Neuron (in vitro differentiated cells): ENCODE results near the gene DYNC1LI2.

Experiments
- H2AFZ ChIP-seq: one replicate; pipeline ENCODE4 v1.6.1; 2013; ENCODE audit warnings: low read depth, mild to moderate bottlenecking, inconsistent platforms, low read length, moderate library complexity
- H3K27me3 ChIP-seq: one replicate; pipeline ENCODE4 v1.6.1; 2013; ENCODE audit warnings: low read length; ENCODE audit not compliant: insufficient read depth
- H3K36me3 ChIP-seq: one replicate; pipeline ENCODE4 v1.6.1; 2013; ENCODE audit warnings: low read length; ENCODE audit not compliant: insufficient read depth
- H3K4me1 ChIP-seq: one replicate; pipeline ENCODE4 v1.6.1; 2013; ENCODE audit warnings: low read length; ENCODE audit not compliant: insufficient read depth
- H3K4me3 ChIP-seq: 2 replicates; pipeline ENCODE4 v1.5.1; 2013; ENCODE audit warnings: mild to moderate bottlenecking, low read length, moderate library complexity
- H3K9me3 ChIP-seq: one replicate; pipeline ENCODE4 v1.6.1; 2013; ENCODE audit warnings: low read length

The DYNC1LI2 gene

DNA sequence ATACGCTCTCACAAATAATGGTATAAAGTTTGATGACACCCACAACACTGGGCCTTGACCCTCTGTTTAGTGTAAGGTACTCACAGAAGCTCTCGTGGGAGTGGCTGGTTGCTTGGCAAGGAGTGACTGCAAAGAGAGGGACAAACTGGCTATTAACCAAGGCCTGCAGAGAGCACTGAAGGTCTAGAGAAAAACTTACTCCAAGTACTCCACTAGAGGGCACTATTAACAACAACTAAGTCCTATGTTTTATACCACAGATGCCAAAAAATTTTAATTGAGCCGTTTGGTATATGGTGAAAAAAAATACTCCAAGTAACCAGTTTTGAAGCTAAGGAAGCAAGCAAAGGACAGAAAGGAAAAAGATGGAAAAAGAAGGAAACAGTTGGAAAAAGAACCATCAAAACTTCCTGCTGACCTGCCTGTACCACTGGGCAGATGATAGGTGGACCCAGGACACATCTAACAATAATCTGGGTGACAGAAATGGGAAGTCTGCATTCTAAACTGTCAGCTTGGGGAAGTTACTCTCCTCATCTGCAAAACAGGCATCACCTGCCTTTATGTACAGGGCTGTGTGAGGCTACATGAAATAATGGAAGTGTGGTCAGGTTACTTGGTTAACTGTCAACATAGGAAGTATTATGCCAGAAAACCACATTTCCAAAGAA, 23.2 kb downstream of the DYNC1LI2 start:
- Histone ChIP-seq H3K27me3 (no peaks in the 10 kb centered on the region), H2AFZ (no peak overlapping the region), H3K4me3 (no peak overlapping the region), H3K9me3 (no peaks in the 10 kb centered on the region), H3K36me3 (peaks cover 92% of the 10 kb centered on the region), H3K4me1 (no peaks in the 10 kb centered on the region)

- Histone ChIP-seq H3K36me3 (peaks cover 65% of the 10 kb centered on the region), H3K4me1 (no peaks in the 10 kb centered on the region)
Observed at GRCh38 chr16:66720766-66721165, 30.6 kb downstream of the DYNC1LI2 start.

DNA sequence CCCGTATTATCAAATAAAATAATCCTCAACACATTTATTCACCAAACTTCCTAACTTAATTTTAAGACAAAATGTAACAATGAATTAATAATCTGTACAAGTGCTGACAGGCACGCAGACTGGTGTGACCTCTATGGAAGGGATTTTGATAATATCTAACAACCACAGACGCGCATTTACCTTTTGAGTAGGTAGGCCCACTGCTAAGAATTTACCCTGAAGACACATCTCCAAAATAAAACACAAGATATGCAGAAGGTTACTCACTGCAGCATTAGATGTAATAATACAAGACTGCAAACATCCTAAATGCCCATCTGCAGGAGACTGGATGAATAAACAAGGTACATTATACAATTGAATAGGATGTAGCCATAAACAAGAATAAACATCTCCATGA, 32.2 kb downstream of the DYNC1LI2 start:
- no peaks in the 10 kb centered on the region for H3K27me3 ChIP-seq
- no peaks in the 10 kb centered on the region for H3K9me3 ChIP-seq
- peaks cover 50% of the 10 kb centered on the region for H3K36me3 ChIP-seq
- H3K4me3 ChIP-seq, result no peak overlapping the region
- H2AFZ ChIP-seq, result no peak overlapping the region
- H3K4me1 ChIP-seq, result no peaks in the 10 kb centered on the region

More at GRCh38 chr16:66720766-66721165, 30.6 kb downstream of the DYNC1LI2 start:
- Histone ChIP-seq H3K4me3 (no peak overlapping the region), H2AFZ (no peak overlapping the region), H3K9me3 (no peaks in the 10 kb centered on the region), H3K27me3 (no peaks in the 10 kb centered on the region)

DNA sequence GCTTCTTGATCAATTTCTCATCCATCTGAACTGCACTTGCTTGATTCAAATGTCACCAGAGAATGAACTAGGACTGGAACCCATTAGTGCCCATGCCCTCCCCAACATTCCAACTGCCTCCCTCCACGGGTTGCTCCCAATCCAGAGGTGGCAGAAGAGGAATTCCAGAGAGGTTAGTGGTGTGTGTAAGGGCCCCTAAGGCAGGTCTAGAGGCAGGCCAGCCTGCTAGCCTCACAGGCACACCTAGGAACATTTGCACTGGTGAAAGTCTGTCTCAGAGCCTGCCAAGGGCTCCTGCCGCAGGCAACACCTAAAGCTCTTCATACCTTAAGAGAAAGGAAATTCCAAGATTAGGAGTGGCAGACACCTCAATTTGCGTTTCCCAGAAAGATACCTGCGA, 33.6 kb downstream of the DYNC1LI2 start:
- H3K4me1 ChIP-seq, result no peaks in the 10 kb centered on the region
- no peak overlapping the region for H3K4me3 ChIP-seq
- peaks cover 35% of the 10 kb centered on the region for H3K36me3 ChIP-seq
- H3K27me3 ChIP-seq, result no peaks in the 10 kb centered on the region
- no peak overlapping the region for H2AFZ ChIP-seq
- no peaks in the 10 kb centered on the region for H3K9me3 ChIP-seq

DNA sequence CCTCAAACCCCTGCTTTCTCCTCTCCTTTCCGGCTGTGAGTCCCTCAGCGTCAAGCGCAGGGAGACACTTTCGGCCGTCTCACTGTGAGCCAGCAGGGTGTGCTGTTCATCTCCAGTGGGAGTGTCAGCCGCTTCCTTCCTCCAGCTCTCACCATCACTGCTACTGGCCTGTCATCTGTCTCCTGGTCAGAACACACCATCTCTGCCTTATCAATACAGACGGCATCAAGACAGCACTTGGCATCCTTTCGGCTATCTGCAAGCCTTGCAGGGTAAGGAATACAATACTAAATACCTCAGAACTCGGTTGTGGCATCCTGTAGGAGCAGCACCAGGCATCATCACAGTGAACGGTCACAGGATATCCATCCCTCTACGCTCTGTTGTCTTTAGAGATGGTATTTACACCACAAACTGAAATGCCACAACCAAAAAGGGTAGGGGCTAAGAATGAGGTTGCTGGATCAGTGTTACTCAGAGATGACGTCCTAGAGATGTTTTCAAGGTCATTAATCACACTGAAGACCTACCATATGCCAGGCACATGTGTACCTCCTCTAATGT, 34.2 kb downstream of the DYNC1LI2 start:
- H3K9me3 ChIP-seq, result no peaks in the 10 kb centered on the region

GRCh38 chr16:66714654-66715307, 36.6 kb downstream of the DYNC1LI2 start:
- H3K27me3 ChIP-seq, result no peaks in the 10 kb centered on the region
- no peak overlapping the region for H2AFZ ChIP-seq
- H3K4me1 ChIP-seq, result no peaks in the 10 kb centered on the region
- no peak overlapping the region for H3K4me3 ChIP-seq
- H3K36me3 ChIP-seq, result peaks cover 12% of the 10 kb centered on the region
- H3K9me3 ChIP-seq, result no peaks in the 10 kb centered on the region

More for the DNA sequence above, 34.2 kb downstream of the DYNC1LI2 start:
- H3K4me3 ChIP-seq, result no peak overlapping the region
- no peak overlapping the region for H2AFZ ChIP-seq
- no peaks in the 10 kb centered on the region for H3K4me1 ChIP-seq
- no peaks in the 10 kb centered on the region for H3K27me3 ChIP-seq
- peaks cover 30% of the 10 kb centered on the region for H3K36me3 ChIP-seq

DNA sequence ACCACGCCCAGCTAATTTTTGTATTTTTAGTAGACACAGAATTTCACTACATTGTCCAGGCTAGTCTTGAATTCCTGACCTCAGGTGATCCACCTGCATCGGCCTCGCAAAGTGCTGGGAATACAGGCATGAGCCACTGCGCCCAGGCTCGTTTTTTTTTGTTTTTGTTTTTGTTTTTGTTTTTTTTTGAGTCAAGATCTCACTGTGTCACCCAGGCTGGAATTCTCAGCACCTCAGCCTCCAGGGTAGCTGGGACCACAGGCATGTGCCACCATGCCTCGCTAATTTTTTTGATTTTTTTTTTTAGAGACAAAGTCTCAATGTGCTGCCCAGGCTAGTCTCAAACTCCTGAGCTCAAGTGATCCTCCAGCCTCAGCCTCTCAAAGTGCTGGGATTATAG, 37.3 kb downstream of the DYNC1LI2 start:
- Histone ChIP-seq H2AFZ (no peak overlapping the region), H3K36me3 (peaks cover 6% of the 10 kb centered on the region), H3K9me3 (no peaks in the 10 kb centered on the region), H3K27me3 (no peaks in the 10 kb centered on the region), H3K4me1 (no peaks in the 10 kb centered on the region), H3K4me3 (no peak overlapping the region)

DNA sequence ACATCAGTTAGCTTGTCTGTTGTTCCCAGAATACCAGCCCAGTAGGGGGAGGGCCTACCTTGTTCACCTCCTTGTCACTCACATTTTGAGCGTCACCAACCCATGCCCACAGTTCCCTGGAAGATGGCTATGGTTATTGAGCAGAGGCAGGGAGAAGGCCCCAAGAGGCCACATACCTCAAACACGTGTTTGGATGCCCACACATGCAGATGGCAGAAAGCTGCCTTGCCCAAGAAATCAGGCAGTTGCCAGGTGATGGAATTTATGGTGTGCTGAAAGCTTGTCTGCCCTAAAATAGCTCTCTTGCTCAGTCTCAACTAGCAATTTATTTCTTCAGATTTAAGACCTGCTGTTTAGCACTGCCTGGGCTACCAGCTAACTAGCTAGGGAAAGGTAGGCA, 38.3 kb downstream of the DYNC1LI2 start:
- no peak overlapping the region for H2AFZ ChIP-seq
- peaks cover 2% of the 10 kb centered on the region for H3K36me3 ChIP-seq
- H3K4me3 ChIP-seq, result no peak overlapping the region
- H3K27me3 ChIP-seq, result no peaks in the 10 kb centered on the region
- H3K4me1 ChIP-seq, result no peaks in the 10 kb centered on the region
- H3K9me3 ChIP-seq, result no peaks in the 10 kb centered on the region

DNA sequence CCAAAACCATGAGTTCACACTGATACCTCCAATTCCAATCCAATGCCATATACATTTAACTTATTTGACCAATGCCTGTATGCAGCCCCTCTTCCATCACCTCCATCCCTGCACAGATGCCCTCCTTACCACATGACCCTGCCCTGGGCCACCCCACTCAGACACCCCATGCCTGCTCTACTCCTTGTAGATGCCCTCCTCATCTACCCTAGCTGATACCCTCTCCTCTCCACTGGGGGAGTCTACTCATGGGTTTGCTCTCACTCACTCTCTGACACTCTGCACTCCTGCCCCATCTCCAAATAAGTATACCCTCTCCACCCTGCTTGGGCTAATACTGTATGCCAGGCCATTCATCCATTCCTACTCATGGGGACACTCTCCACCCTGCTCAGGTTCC, 38.9 kb downstream of the DYNC1LI2 start:
- H3K36me3 ChIP-seq, result peaks cover 2% of the 10 kb centered on the region
- peaks cover 2% of the 10 kb centered on the region for H3K4me1 ChIP-seq
- no peak overlapping the region for H3K4me3 ChIP-seq
- no peak overlapping the region for H2AFZ ChIP-seq
- H3K9me3 ChIP-seq, result no peaks in the 10 kb centered on the region
- no peaks in the 10 kb centered on the region for H3K27me3 ChIP-seq

DNA sequence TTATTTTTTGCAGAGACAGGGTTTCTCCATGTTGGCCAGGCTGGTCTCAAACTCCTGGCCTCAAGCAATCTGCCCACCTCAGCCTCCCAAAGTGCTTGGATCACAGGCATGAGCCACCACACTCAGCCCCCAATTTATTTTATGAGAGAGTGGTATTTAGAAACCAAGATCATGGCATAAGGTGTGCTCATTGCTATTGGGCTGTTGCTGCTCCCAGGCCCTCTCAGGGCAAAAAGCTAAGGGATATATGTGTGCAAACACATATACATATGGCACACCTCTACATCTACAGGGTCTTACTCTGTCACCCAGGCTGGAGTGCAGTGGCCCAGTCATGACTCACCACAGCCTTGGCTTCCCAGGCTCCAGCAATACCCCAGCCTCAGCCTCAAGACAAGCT, 39.8 kb downstream of the DYNC1LI2 start:
- peaks cover 7% of the 10 kb centered on the region for H3K4me1 ChIP-seq
- H3K9me3 ChIP-seq, result no peaks in the 10 kb centered on the region
- H3K27me3 ChIP-seq, result no peaks in the 10 kb centered on the region
- no peak overlapping the region for H3K4me3 ChIP-seq
- H2AFZ ChIP-seq, result no peak overlapping the region
- H3K36me3 ChIP-seq, result no peaks in the 10 kb centered on the region

DNA sequence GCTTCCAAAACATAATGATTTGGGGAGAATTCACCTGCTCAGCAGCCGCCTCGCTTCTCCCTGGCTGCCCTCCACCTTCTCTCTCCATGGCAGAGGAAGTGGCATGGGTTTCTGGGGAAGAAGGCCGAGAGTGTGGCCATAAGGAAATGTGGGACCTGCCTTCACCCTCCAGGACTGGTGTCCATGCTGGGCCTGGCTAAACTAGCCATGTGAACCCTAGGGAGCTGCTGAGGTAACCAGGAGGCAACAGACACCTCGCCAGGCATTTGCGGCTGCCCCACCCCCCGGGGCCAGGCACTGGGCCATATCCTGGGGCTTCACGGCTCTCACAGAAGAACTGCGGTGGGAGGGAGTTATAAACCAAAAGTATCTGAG, 44.9 kb downstream of the DYNC1LI2 start:
- H3K4me1 ChIP-seq, result peaks cover 7% of the 10 kb centered on the region
- H3K36me3 ChIP-seq, result no peaks in the 10 kb centered on the region
- no peak overlapping the region for H2AFZ ChIP-seq
- H3K4me3 ChIP-seq, result no peak overlapping the region
- no peaks in the 10 kb centered on the region for H3K27me3 ChIP-seq
- H3K9me3 ChIP-seq, result no peaks in the 10 kb centered on the region

- Histone ChIP-seq H3K4me1 (peaks cover 7% of the 10 kb centered on the region), H3K4me3 (no peak overlapping the region), H3K36me3 (no peaks in the 10 kb centered on the region)
Observed at GRCh38 chr16:66705790-66706505, 45.5 kb downstream of the DYNC1LI2 start.

More at GRCh38 chr16:66705790-66706505, 45.5 kb downstream of the DYNC1LI2 start:
- no peaks in the 10 kb centered on the region for H3K9me3 ChIP-seq
- H2AFZ ChIP-seq, result no peak overlapping the region
- H3K27me3 ChIP-seq, result no peaks in the 10 kb centered on the region
